CD4-positive, alpha-beta T cell treated with Interleukin-4 for 4 hours (primary cell): Measurements from ENCODE around the gene HASPIN.
A peak's percentile ranks its signal among the peaks of the same experiment; 100 is the strongest.

ENCODE experiments used
- DNase-seq: peaks from one replicate; pipeline ENCODE4 v3.0.0-alpha.2; 2020

HASPIN gene

DNA sequence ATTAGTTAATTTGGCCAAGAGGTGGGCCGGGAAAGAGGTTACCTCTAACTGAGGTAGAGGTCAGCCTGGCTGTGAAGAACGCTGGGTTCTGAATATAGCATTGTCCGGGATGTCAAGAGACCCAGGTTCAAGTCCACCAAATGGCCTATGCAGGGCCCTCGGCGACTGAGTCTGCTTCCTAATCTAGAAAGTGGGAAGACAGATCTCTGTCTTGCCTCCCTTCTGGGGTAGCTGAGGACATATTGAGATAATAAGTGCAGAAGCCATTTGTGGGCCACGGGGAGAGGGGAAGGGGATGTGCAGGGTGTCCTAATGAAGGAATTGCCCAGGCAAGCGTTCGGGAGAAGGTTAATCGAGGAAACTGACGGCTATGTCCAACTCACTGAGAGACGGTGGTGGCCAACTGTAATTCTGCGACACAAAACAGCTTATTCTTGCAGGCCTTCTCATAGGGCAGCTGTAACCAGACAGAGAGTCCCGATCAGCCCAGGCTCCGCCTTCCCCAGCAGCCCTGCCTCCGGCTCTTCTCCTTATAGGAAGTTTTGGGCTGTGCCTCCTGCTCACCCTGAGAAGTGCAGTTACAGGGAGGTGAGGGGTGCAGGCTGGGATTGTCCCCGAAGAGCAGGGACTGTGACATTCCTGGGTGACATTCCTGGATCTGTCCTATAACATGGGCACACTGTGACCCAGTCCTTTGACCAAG, 15.9 kb downstream of the HASPIN start:
- DNase-seq, result no peak

- DNase-seq, result peak; percentile 50
Measured at GRCh38 chr17:3740611-3741073, 16.9 kb downstream of the HASPIN start.

GRCh38 chr17:3744014-3744413, 20.3 kb downstream of the HASPIN start:
- no peak for DNase-seq

DNA sequence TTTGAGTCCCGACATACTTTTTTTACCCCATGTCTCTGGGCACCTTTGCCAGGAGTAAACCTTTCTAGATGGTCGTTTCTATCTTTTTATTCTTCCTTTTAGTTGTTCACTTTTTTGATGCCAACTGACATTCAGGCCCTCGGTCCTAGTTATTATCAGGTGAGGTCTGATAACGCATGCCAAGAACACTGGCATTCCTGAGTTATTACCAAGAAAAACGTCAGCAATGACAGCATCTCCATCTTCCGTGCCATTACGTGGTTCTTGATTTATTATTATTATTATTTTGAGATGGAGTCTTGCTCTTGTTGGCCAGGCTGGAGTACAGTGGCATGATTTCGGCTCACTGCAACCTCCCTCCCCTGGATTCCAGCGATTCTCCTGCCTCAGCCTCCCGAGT, 21.4 kb downstream of the HASPIN start:
- no peak for DNase-seq

- no peak for DNase-seq
Measured at GRCh38 chr17:3747805-3748204, 24.1 kb downstream of the HASPIN start.

- DNase-seq, result no peak
Measured at GRCh38 chr17:3748576-3748975, 24.9 kb downstream of the HASPIN start.

GRCh38 chr17:3750296-3750695, 26.6 kb downstream of the HASPIN start:
- no peak for DNase-seq

- peak; percentile 51 for DNase-seq
Measured at GRCh38 chr17:3750926-3751325, 27.2 kb downstream of the HASPIN start.

- no peak for DNase-seq
Measured at GRCh38 chr17:3751836-3752235, 28.1 kb downstream of the HASPIN start.

DNA sequence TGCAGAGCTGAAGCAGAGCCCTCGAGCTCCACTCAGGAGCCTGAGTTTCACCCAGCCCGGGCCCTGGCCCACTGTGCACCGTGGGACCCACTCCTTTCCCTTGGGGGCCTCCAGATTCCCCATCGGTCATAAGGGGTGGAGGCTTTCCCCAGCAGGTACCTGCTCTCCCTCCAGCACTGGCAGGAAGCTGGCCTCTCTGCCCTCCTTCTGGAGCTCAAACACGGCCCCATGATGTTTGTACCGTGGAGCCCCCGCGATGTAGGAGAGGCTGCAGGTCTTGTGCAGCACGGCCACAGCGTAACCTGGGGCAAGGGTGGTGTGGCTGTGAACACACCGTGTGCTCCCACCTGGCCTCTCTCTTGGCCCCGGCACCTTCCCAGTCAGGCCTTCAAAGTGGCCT, 29.9 kb downstream of the HASPIN start:
- DNase-seq, result no peak

DNA sequence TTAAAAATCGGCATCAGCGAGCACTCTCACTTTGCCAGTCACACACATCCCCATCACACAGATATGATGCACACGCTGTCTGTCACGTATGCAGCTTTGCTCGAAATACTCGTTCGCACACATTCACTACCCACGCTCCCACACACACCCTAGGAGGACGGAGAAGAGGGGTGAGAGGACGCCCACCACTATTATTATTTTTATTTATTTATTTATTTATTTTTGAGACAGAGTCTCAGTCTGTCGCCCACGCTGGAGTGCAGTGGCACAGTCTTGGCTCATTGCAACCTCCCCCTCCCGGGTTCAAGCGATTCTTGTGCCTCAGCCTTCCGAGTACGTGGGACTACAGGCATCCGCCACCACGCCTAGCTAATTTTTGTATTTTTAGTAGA, 30.4 kb downstream of the HASPIN start:
- DNase-seq, result no peak

DNA sequence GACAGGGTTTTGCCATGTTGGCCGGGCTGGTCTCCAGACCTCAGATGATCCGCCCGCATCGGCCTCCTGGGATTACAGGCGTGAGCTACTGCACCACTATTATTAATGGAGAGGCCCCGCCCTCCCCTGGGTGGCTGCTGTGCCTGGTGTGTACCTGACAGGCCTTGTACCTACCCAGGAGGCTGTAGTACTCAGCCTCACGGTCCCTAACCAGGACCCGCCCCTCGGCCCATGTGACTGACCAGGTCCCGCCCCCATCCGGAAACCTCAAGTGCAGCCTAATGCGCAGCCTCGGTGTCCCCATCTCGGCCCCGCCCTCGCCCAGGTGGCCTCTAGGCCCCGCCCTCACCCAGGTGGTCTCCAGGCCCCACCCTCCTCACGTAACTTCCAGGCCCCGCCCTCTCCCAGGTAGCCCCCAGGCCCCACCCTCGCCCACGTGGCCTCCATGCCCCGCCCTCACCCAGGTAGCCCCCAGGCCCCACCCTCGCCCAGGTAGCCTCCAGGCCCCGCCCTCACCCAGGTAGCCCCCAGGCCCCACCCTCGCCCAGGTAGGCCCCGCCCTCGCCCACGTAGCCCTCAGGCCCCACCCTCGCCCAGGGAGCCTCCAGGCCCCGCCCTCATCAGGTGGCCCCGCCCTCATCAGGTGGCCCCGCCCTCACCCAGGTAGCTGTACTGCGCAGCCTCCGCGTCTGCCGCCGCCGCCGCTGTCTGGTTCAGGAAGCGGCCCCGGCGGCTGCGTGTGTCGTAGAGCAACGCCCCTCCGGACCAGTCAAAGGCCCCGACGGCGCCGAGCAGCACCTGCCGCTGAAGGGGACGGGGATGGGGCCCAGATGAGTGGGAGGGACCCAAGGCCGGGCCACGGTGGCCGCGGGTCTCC, 31.0 kb downstream of the HASPIN start:
- peak; percentile 68 for DNase-seq

DNA sequence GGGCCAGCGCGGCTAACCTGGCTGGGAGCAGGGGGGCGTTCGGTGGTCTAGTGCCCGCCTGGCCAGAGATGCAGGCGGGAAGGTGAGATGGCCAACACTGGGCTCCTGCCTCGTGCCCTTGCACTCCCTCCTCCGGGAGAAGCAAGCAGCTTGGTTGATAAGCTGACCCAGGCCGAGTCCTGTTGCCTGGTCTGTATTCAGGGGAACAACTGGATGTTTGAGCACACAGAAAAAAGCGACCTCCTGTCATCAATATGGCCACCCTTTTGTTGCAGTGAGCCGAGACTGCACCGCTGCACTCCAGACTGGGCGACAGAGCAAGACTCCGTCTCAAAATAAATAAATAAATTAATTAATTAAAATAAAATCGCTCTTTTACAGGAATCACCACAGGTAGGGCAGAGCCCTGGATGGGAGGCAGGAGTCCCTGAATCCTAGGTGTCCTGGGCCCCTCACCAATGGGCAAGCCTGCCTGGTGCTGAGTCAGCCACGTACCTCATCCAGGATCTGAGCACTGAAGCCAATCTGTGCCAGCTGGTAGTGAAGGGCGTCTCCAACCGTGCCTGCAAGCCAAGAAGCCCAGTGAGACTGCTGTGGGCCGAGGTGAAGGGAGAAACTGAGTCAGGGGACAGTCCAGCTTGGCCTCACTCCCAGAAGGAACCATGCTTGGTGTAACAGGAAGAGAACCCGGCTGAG, 31.8 kb downstream of the HASPIN start:
- DNase-seq, result no peak

- no peak for DNase-seq
Measured at GRCh38 chr17:3759597-3760216, 36.0 kb downstream of the HASPIN start.

DNA sequence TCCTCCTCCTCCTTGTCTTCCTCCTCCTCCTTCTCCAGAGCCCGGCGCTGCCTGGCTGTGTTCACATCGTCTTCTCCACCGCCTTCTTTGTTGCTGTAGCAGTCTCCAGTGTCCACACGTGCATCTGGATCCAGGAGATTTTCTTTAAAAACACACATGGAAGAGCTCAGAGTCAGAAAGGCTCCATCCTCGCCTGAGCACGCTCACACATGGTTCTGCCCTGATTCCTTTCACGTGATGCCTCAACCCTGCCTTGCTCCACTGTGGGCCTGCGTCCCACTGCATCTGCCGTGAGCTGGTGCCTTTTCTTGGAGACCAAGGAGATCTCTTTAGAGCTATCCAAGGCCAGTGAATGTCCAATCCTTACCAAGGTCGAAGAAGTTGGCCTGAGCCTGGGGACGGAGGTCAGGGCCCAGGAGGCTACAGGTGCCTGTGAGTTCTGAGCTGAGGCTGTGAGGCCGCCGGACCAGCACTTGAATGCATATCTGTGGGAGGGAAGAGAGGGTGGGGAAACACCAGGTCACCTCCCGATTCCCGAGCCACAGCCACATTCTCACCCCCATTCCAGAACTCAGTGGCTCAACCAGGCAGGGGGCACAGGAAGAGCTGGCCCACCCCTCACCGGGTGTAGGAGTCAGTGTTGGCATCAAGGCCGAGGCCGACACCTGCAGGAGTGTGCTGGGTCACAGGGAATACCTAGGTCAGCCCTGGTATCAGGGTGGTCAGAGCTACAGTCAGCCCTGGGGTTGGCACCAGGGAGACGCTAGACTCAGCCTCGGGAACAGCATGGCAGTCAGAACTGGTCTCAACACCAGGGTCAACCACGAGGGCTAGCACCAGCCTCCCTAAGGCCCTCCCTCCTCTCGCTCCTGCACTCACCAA, 37.6 kb downstream of the HASPIN start:
- DNase-seq, result no peak

- no peak for DNase-seq
Measured at GRCh38 chr17:3761918-3762380, 38.2 kb downstream of the HASPIN start.

- peak; percentile 86 for DNase-seq
Measured at GRCh38 chr17:3762922-3763776, 39.4 kb downstream of the HASPIN start.

DNA sequence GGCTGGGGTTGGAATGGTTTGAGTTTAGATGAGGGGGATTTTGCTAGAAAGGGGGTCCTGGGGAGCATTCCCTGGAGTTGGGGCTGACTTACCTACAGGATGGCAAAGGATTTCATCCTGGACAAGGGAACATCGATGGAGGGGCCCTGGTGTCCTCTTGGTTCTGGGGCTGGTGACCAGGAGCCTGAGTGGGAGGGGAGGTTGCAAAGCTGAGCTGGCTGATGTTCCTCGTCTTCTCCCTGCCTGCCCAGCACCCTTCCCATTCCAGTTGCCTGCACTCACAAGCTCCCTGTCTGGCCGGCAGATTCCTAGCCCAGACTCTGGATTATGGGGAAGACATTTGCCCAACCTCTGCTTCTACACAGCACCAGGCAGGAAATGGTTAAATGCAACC, 40.1 kb downstream of the HASPIN start:
- no peak for DNase-seq

GRCh38 chr17:3765981-3766380, 42.3 kb downstream of the HASPIN start:
- no peak for DNase-seq

- DNase-seq, result no peak
Measured at GRCh38 chr17:3766779-3767178, 43.1 kb downstream of the HASPIN start.

DNA sequence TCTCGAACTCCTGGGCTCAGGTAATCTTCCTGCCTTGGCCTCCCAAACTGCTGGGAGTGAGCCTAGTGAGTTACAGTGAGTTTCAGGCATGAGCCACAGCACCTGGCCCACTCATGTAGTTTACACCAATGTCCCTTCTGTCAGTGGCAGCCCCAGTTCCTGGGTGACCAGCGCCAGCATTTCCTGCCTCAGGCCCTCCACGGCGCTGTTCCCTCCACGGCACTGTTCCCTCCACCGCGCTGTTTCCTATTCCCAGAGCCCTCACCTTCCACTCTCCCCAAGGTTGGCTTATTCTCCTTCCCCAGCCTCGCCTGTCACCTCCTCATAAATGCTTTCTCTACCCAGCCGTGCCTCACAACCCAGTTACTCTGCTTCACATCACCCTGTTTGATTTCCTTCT, 44.6 kb downstream of the HASPIN start:
- no peak for DNase-seq
